Esophagus muscularis mucosa (tissue), 3 donors: ENCODE results near the gene SMIM35.

Experiments used
- POLR2A ChIP-seq: fragments of 450-650 bp; IDR thresholded peaks from one replicate; pipeline ENCODE4 v1.6.1; 2017; ENCODE audit warnings: antibody characterized with exemption, moderate library complexity, mild to moderate bottlenecking, low read depth
- TF ChIP-seq, protein P1 (sequence below), 3 experiments: fragments of 200-600 bp in 2 of 3; fragments of 450-650 bp in 1 of 3; sonication (generic) in 2 of 3; IDR thresholded peaks; one replicate each; pipeline ENCODE4 v1.5.1; 2017 to 2019; ENCODE audit warnings: antibody characterized with exemption in 3 of 3, mild to moderate bottlenecking in 2 of 3, moderate library complexity in 1 of 3

GRCh38 chr11:118078911-118079411 lies 7.8 kb downstream of the SMIM35 start:
- TF ChIP-seq, protein P1, sequence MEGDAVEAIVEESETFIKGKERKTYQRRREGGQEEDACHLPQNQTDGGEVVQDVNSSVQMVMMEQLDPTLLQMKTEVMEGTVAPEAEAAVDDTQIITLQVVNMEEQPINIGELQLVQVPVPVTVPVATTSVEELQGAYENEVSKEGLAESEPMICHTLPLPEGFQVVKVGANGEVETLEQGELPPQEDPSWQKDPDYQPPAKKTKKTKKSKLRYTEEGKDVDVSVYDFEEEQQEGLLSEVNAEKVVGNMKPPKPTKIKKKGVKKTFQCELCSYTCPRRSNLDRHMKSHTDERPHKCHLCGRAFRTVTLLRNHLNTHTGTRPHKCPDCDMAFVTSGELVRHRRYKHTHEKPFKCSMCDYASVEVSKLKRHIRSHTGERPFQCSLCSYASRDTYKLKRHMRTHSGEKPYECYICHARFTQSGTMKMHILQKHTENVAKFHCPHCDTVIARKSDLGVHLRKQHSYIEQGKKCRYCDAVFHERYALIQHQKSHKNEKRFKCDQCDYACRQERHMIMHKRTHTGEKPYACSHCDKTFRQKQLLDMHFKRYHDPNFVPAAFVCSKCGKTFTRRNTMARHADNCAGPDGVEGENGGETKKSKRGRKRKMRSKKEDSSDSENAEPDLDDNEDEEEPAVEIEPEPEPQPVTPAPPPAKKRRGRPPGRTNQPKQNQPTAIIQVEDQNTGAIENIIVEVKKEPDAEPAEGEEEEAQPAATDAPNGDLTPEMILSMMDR (IDR thresholded peaks at IDR 0.05) = no peak
- no peak for TF ChIP-seq POLR2A
